Astrocyte of the cerebellum (primary cell): ENCODE measurements around the gene ATG2B.
"Not testable (repeated sequence)": the region's sequence is repeated elsewhere in the genome, so short reads cannot be mapped to it uniquely, and the experiment has no call there.

ENCODE experiments used
- DNase-seq: peaks from one replicate; pipeline ENCODE4 v3.0.0-alpha.2; 2011; ENCODE audit warnings: low read depth
- H3K4me3 ChIP-seq: 2 replicates; pipeline ENCODE4 v1.5.1; 2011; ENCODE audit warnings: mild to moderate bottlenecking, low read depth, low read length, moderate library complexity
- CTCF ChIP-seq: IDR thresholded peaks from 2 replicates; pipeline ENCODE4 v1.5.1; 2012; ENCODE audit warnings: low read length, low read depth, moderate library complexity, mild to moderate bottlenecking; ENCODE audit errors: missing control alignments
- in situ Hi-C: cut with HindIII; loops from 2 replicates; pipeline ENCODE4 v1.10.0; 2017; ENCODE audit warnings: low sequenced_read_pairs

The ATG2B gene

GRCh38 chr14:96249029-96249428 is 114.1 kb downstream of the ATG2B start:
- no peak for DNase-seq
- in situ Hi-C loops, result no loop called here
- TF ChIP-seq CTCF, result no peak
- H3K4me3 ChIP-seq, result no peak overlapping the region

GRCh38 chr14:96247031-96247430 is 116.1 kb downstream of the ATG2B start:
- no peak for TF ChIP-seq CTCF
- no peak overlapping the region for H3K4me3 ChIP-seq
- in situ Hi-C loops, result no loop called here
- no peak for DNase-seq

GRCh38 chr14:96246539-96246847 is 116.6 kb downstream of the ATG2B start:
- TF ChIP-seq CTCF, result no peak
- no peak overlapping the region for H3K4me3 ChIP-seq
- in situ Hi-C loops, result no loop called here
- DNase-seq, result no peak

DNA sequence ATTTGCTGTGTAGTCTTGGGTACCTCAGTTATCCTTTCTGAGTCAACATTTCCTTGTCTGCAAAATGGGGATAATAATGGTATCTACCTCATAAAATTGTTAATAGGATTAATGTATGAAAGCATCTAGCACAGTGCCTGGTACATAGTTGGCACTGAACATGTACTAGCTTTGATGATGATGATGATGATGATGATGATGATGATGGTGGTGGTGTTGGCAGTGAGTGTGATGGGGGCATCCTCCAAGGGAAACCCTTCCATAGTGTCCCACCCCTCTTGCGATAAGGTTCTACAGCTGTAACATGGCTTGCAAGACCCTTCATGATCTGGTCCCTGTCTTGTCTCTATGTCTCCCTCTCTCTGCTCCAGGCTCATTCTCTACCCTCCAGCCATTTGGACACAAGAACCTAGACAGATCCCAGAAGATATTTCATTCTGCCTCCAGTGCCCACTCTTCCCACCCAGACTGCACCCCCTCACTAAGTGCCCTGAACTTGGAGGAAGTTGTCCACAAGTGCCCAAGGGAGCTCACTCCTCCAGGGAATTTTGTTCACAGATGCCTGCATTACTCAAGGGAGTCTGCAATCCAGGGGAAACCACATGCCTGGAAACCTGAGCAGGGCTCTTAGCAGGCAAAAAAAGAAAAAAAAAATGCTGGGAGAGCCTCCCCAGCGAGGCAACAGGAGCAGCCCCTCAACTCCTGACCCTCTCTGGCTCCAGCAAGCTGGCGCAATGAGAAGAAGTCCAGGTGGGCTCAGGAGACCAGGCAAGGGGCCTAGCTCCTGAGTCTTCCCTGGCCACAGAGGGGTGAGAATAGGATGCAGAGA is 117.2 kb downstream of the ATG2B start:
- no peak for DNase-seq

GRCh38 chr14:96245074-96245473 is 118.1 kb downstream of the ATG2B start:
- H3K4me3 ChIP-seq, DNase-seq, in situ Hi-C loops: not testable (repeated sequence)

More for the DNA sequence above, 117.2 kb downstream of the ATG2B start:
- in situ Hi-C loops, result no loop called here
- H3K4me3 ChIP-seq, result no peak overlapping the region
- TF ChIP-seq CTCF, result no peak

DNA sequence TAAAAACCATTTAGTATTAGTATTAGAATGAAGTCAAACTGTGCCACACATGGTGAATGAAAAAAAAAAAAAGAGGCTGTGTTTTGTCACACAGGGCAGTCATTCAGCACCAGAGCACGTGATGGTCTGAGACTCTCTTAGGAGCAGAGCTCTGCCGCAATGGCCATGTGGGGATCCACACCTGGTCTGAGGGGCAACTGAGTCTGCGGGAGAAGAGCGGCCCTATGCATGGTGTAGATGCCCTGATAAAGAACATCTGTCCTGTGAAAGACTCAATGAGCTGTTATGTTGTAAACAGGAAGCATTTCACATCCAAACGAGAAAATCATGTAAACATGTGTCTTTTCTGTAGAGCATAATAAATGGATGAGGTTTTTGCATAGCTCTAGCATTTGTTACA is 119.4 kb downstream of the ATG2B start:
- no peak for DNase-seq
- no peak overlapping the region for H3K4me3 ChIP-seq
- in situ Hi-C loops, result no loop called here
- TF ChIP-seq CTCF, result no peak

GRCh38 chr14:96242126-96242525 is 121.0 kb downstream of the ATG2B start:
- in situ Hi-C loops, result no loop called here
- no peak for TF ChIP-seq CTCF
- no peak overlapping the region for H3K4me3 ChIP-seq
- no peak for DNase-seq
